HG02840 (cell line): ENCODE data around the gene BSG.
A peak's percentile ranks its signal among the peaks of the same experiment; 100 is the strongest.

Experiments used
- ATAC-seq: cut with Tn5 transposase; IDR thresholded peaks from one replicate; pipeline ENCODE4 v1.9.1; 2021; ENCODE audit warnings: mild to moderate bottlenecking, moderate library complexity, moderate number of reproducible peaks; ENCODE audit not compliant: unreplicated experiment, low FRiP score

BSG gene

GRCh38 chr19:570937-571565 is 1.3 kb upstream of the BSG start:
- no peak for ATAC-seq

- ATAC-seq: no peak
Measured at GRCh38 chr19:571566-571974, 826 bp upstream of the BSG start.

DNA sequence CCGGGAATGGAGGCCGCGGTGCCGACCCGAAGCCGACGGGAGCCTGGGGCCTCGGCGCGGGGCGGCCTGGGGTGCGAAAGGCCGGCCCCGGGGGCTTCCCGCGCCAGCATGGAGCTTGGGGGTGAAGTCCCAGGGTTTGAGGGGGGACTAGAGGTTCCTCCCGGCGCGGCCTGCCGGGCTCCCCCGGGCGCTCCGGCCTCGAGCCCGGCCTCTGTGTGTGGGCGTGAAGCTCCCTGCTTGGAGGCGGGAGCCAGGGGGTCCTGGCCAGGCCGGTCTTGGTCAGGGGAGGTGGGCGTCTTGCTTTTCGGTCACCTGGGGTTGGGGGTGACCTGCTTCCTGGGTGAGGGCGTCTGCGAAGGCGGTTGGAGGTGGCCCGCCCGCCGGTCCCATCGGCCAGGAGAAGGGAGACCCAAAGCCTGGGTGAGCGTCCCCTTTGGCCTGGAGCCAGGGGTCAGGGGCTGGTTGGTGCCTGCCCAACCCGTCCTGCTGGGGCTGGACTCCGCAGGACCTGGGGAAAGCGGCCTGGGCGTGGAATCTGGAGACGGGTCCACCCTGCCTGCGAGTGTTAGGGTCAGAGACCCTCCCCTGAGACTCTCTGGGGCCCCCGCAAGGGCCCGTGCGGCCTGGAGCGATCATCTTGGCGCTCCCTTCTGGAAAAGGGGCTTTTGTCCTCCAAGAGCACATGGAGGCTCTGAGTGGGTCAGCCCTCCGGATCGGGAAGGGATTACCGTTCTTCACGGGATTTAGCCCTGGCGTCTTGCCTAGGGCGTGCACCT is 535 bp downstream of the BSG start:
- peak; percentile 1 for ATAC-seq

DNA sequence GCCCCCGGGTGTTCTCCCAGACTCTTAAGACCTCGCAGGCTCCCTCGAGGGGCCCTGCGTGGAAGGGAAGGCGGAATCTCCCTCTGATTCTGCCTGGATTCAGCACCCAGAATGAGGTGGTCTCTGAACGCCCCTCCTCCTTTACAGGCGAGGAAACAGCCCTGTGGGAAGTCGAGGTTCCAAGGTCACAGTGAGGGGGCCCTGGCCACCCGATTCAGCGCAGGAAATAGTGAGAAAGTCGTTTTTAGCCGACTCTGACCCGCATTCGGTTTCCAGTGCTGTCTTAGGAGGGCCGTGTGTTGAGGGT is 1.1 kb downstream of the BSG start:
- no peak for ATAC-seq

DNA sequence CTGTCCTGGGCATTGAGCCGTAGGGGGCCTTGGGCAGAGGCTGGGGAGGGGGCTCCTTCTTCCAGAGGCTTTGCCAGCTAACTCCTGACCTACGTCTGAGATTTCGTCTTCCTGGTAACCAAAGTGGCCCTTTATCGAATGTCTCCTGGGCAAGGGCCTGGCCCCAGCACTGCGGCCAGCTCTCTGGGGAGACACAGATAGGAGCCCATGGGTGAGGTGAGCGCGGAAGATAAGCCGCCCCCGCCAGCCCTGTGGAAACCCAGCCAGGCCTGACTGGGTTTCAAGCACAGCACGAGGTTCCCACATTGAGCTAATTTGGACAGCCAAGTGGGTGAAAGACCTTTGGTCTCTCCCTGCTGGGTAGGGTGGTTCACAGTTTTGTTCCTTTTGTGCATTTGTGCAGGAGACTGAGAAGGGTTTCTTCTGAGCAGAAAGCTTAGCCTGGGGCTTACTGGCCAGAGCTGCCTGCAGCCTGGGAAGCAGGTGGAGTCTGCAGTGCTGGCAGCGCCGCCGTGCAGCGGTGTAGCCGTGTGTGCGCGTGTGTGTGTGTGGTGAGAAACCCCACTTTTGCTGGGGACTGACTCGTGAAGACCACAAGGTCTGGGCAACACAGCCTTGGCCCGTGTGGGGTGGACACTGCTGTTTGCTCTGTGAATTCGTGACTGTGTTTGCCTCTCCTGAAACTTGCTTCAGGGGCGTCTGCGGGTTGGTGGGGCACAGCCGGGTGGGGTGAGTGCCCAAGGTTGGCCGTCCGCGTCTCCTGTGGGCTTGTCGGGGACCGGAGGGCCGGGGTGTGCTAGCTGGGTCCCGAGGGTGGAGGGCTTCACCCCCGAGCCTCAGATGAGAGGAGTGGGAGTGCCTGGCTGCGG is 2.5 kb downstream of the BSG start:
- no peak for ATAC-seq

GRCh38 chr19:575527-576506 is 3.4 kb downstream of the BSG start:
- ATAC-seq: no peak

GRCh38 chr19:576768-577438 is 4.5 kb downstream of the BSG start:
- no peak for ATAC-seq

- ATAC-seq: no peak
Measured at GRCh38 chr19:577439-578392, 5.3 kb downstream of the BSG start.

- ATAC-seq: no peak
Measured at GRCh38 chr19:579111-579841, 6.9 kb downstream of the BSG start.

DNA sequence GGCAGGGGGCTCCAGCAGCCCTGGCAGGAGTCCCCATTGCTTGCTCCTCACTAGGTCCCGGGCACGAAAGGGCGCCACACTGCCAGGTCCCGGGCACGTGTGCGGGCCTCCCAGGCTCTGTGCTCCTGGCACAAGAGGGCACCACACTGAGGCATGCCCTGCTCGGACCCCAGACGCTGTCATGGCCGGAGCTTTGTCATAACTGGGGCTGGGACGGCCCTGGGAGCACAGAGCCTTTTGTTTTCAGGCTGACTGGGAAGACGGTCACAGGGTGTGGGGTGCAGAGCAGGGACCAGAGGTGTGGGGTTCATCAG is 7.4 kb downstream of the BSG start:
- ATAC-seq: no peak

DNA sequence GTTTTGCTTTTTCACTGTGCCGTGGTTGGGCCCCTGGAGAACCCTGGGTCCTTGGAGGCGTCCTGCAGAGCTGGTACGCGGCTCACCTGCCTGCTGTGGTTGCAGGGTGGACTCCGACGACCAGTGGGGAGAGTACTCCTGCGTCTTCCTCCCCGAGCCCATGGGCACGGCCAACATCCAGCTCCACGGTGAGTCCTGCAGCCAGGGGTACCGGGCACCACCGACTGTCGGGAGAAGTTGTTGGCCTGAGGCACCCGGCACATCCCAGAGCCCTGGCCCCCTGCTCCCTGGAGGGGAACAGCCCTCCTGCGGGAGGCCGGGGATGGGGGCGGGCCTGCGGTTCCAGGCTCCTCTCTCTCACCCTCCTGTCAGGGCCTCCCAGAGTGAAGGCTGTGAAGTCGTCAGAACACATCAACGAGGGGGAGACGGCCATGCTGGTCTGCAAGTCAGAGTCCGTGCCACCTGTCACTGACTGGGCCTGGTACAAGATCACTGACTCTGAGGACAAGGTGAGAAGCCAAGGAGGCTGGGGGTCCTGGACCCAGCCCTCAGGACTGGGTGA is 8.0 kb downstream of the BSG start:
- ATAC-seq: no peak

DNA sequence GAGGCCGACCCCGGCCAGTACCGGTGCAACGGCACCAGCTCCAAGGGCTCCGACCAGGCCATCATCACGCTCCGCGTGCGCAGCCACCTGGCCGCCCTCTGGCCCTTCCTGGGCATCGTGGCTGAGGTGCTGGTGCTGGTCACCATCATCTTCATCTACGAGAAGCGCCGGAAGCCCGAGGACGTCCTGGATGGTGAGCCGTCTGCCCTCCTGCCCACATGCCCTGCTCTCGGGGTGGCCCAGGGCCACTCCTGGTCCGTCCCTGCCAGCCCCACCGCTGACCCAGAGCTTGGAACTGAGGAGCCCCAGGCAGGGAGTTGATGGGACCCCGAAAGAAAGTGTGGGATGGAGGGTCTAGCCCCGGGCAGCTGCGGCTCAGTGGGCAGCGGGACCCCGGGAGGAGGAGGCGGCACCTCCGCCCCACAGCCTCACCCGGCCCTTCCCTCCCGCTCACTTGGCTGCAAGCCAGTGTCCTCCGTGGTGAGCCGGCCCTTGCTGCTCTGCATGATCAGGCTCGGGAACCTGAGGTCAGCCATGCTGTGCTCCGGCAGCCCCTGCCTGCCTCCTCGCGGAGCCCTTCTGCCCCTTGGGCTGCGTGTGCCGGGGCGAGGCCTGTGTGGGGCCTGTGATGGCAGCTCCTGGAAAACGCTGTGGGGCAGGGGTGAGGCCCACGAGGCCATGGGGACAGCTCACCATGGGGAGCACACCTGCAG is 9.2 kb downstream of the BSG start:
- ATAC-seq: no peak

- no peak for ATAC-seq
Measured at GRCh38 chr19:582497-583197, 10.3 kb downstream of the BSG start.

DNA sequence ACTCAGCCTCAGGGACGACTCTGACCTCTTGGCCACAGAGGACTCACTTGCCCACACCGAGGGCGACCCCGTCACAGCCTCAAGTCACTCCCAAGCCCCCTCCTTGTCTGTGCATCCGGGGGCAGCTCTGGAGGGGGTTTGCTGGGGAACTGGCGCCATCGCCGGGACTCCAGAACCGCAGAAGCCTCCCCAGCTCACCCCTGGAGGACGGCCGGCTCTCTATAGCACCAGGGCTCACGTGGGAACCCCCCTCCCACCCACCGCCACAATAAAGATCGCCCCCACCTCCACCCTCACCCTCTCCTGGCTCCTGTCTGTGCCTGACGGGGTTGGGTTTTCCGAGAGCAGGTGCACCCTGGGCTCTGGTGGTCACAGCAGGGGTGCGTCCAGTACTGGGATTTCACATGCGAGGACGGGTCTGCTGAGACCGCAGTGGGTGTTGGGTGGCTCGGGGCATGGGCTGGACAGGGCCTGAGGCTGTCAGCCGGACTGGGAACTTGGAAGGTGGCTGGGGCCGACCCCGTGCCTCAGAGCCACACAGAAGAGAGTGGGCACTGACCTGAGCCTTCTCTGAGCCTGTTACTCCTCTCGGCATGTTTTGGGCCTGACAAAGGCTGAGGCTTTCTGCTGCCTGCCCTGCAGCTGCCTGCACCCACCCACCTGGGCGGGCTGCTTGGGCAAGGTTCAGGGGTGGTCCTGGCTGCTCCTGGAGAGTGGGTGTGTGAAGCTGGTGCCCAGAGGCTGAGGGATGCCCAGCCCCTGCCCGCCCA is 11.0 kb downstream of the BSG start:
- ATAC-seq: no peak

GRCh38 chr19:583968-584239 is 11.5 kb downstream of the BSG start:
- no peak for ATAC-seq
